Activated naive CD4-positive, alpha-beta T cell treated with anti-CD3 and anti-CD28 coated beads for 36 hours (primary cell): Measurements from ENCODE around the gene ZFHX3. TPM values are rescaled to one million over a fixed set of nuclear protein-coding genes. Genes with fewer than 3 reads are reported as not detected.

Source experiments
- CTCF ChIA-PET: fragments of 350-600 bp; sonication (Branson Sonifier 250); formaldehyde crosslinking; loops from one replicate; lab custom pipeline; 2021; ENCODE audit warnings: antibody characterized with exemption; lab: Charles Lee
- DNase-seq: peaks from one replicate; pipeline ENCODE4 v3.0.0-alpha.2; 2020
- H3K27ac Mint-ChIP-seq: one replicate; pipeline ENCODE4 v1.8.0; 2021; ENCODE audit warnings: mild to moderate bottlenecking, mixed read lengths
- H3K27me3 Mint-ChIP-seq: one replicate; pipeline ENCODE4 v1.8.0; 2021; ENCODE audit warnings: low read depth, mixed read lengths
- H3K36me3 Mint-ChIP-seq: one replicate; pipeline ENCODE4 v1.8.0; 2021; ENCODE audit warnings: low read depth, mixed read lengths
- H3K4me1 Mint-ChIP-seq: one replicate; pipeline ENCODE4 v1.8.0; 2021; ENCODE audit warnings: low read depth, mixed read lengths
- H3K4me3 Mint-ChIP-seq: one replicate; pipeline ENCODE4 v1.8.0; 2021; ENCODE audit warnings: mild to moderate bottlenecking, moderate library complexity, mixed read lengths
- H3K9me3 Mint-ChIP-seq: one replicate; pipeline ENCODE4 v1.8.0; 2021; ENCODE audit warnings: mixed read lengths
- intact Hi-C: fragments of 100-400 bp; cut with micrococcal nuclease; formaldehyde crosslinking; loops from one replicate; pipeline ENCODE4 v1.15.1; 2023
- total RNA-seq, 2 experiments: library from RNA; stranded (reverse); gene quantifications; one replicate each; pipeline ENCODE4 v1.2.3, GENCODE V29; 2021

ZFHX3 gene
- total RNA-seq, 2 experiments from 2014 or later = 0.44 to 0.72 TPM

GRCh38 chr16:72844225-72844920 is 203.6 kb downstream of the ZFHX3 start:
- H3K9me3 Mint-ChIP-seq = no peaks in the 10 kb centered on the region
- CTCF ChIA-PET = interaction anchor here (3.0 kb wide), 1 partner anchor 11 kb away, joined by 11 read pairs; no protein-coding TSS in a partner anchor
- no peak overlapping the region for H3K4me3 Mint-ChIP-seq
- peaks cover 6% of the 10 kb centered on the region for H3K4me1 Mint-ChIP-seq
- intact Hi-C loops = no loop called here
- H3K27ac Mint-ChIP-seq = no peak overlapping the region
- H3K36me3 Mint-ChIP-seq = no peaks in the 10 kb centered on the region
- peaks cover 6% of the 10 kb centered on the region for H3K27me3 Mint-ChIP-seq
- DNase-seq = no peak

- H3K9me3 Mint-ChIP-seq = no peaks in the 10 kb centered on the region
- H3K4me3 Mint-ChIP-seq = no peak overlapping the region
- DNase-seq = no peak
- intact Hi-C loops = no loop called here
- CTCF ChIA-PET = interaction anchor here (1.5 kb wide), 1 partner anchor 9 kb away, joined by 7 read pairs; no protein-coding TSS in a partner anchor
- H3K36me3 Mint-ChIP-seq = no peaks in the 10 kb centered on the region
- peaks cover 3% of the 10 kb centered on the region for H3K27me3 Mint-ChIP-seq
- H3K27ac Mint-ChIP-seq = no peak overlapping the region
- H3K4me1 Mint-ChIP-seq = peaks cover 6% of the 10 kb centered on the region
Observed at GRCh38 chr16:72841506-72841905, 206.4 kb downstream of the ZFHX3 start.

GRCh38 chr16:72840631-72841381 is 207.1 kb downstream of the ZFHX3 start:
- Mint-ChIP-seq H3K27me3 (peaks cover 3% of the 10 kb centered on the region), H3K4me1 (peaks cover 6% of the 10 kb centered on the region), H3K9me3 (no peaks in the 10 kb centered on the region), H3K4me3 (no peak overlapping the region), H3K36me3 (no peaks in the 10 kb centered on the region), H3K27ac (no peak overlapping the region)
- intact Hi-C loops = no loop called here
- CTCF ChIA-PET = interaction anchor here (1.5 kb wide), 1 partner anchor 8 kb away, joined by 7 read pairs; no protein-coding TSS in a partner anchor
- no peak for DNase-seq

- CTCF ChIA-PET = no interaction called here
- H3K4me3 Mint-ChIP-seq = no peak overlapping the region
- DNase-seq = no peak
- no peaks in the 10 kb centered on the region for H3K4me1 Mint-ChIP-seq
- no peaks in the 10 kb centered on the region for H3K36me3 Mint-ChIP-seq
- no peaks in the 10 kb centered on the region for H3K27me3 Mint-ChIP-seq
- H3K9me3 Mint-ChIP-seq = no peaks in the 10 kb centered on the region
- intact Hi-C loops = loop anchor here (10.0 kb wide), 1 partner anchor 714 kb away; no protein-coding TSS in a partner anchor
- no peak overlapping the region for H3K27ac Mint-ChIP-seq
Observed at GRCh38 chr16:72838951-72839350, 209.0 kb downstream of the ZFHX3 start.

- no peak for DNase-seq
- Mint-ChIP-seq H3K36me3 (no peaks in the 10 kb centered on the region), H3K27me3 (no peaks in the 10 kb centered on the region), H3K4me1 (no peaks in the 10 kb centered on the region), H3K27ac (no peak overlapping the region), H3K9me3 (no peaks in the 10 kb centered on the region), H3K4me3 (no peak overlapping the region)
- CTCF ChIA-PET = no interaction called here
- intact Hi-C loops = loop anchor here (10.0 kb wide), 1 partner anchor 714 kb away; no protein-coding TSS in a partner anchor
Observed at GRCh38 chr16:72838586-72838910, 209.4 kb downstream of the ZFHX3 start.

- no peak overlapping the region for H3K4me3 Mint-ChIP-seq
- no peaks in the 10 kb centered on the region for H3K9me3 Mint-ChIP-seq
- no peaks in the 10 kb centered on the region for H3K4me1 Mint-ChIP-seq
- no peaks in the 10 kb centered on the region for H3K36me3 Mint-ChIP-seq
- H3K27ac Mint-ChIP-seq = no peak overlapping the region
- intact Hi-C loops = loop anchor here (10.0 kb wide), 1 partner anchor 713 kb away; no protein-coding TSS in a partner anchor
- H3K27me3 Mint-ChIP-seq = no peaks in the 10 kb centered on the region
- no peak for DNase-seq
- CTCF ChIA-PET = no interaction called here
Observed at GRCh38 chr16:72837846-72838585, 209.9 kb downstream of the ZFHX3 start.

- H3K27me3 Mint-ChIP-seq = no peaks in the 10 kb centered on the region
- H3K4me3 Mint-ChIP-seq = no peak overlapping the region
- no peaks in the 10 kb centered on the region for H3K9me3 Mint-ChIP-seq
- intact Hi-C loops = loop anchor here (10.0 kb wide), 1 partner anchor 712 kb away; no protein-coding TSS in a partner anchor
- H3K36me3 Mint-ChIP-seq = no peaks in the 10 kb centered on the region
- CTCF ChIA-PET = interaction anchor here (0.6 kb wide), 1 partner anchor 182 kb away, joined by 5 read pairs; no protein-coding TSS in a partner anchor
- DNase-seq = no peak
- no peak overlapping the region for H3K27ac Mint-ChIP-seq
- H3K4me1 Mint-ChIP-seq = no peaks in the 10 kb centered on the region
Observed at GRCh38 chr16:72836985-72837384, 210.9 kb downstream of the ZFHX3 start.

GRCh38 chr16:72836181-72836580 is 211.7 kb downstream of the ZFHX3 start:
- H3K27ac Mint-ChIP-seq = no peak overlapping the region
- CTCF ChIA-PET = no interaction called here
- H3K4me3 Mint-ChIP-seq = no peak overlapping the region
- H3K4me1 Mint-ChIP-seq = no peaks in the 10 kb centered on the region
- no peaks in the 10 kb centered on the region for H3K36me3 Mint-ChIP-seq
- no peak for DNase-seq
- no peaks in the 10 kb centered on the region for H3K27me3 Mint-ChIP-seq
- no peaks in the 10 kb centered on the region for H3K9me3 Mint-ChIP-seq
- intact Hi-C loops = loop anchor here (10.0 kb wide), 1 partner anchor 711 kb away; no protein-coding TSS in a partner anchor

- intact Hi-C loops = loop anchor here (10.0 kb wide), 1 partner anchor 710 kb away; no protein-coding TSS in a partner anchor
- CTCF ChIA-PET = interaction anchor here (0.6 to 0.7 kb wide), 3 partner anchors 12 to 1440 kb away, joined by 3 read pairs; no protein-coding TSS in a partner anchor
- Mint-ChIP-seq H3K9me3 (no peaks in the 10 kb centered on the region), H3K27me3 (no peaks in the 10 kb centered on the region), H3K36me3 (no peaks in the 10 kb centered on the region), H3K27ac (no peak overlapping the region), H3K4me1 (no peaks in the 10 kb centered on the region), H3K4me3 (no peak overlapping the region)
- DNase-seq = no peak
Observed at GRCh38 chr16:72835086-72835485, 212.8 kb downstream of the ZFHX3 start.

- CTCF ChIA-PET = interaction anchor here (0.6 kb wide), 1 partner anchor 1441 kb away, joined by 3 read pairs; no protein-coding TSS in a partner anchor
- H3K4me3 Mint-ChIP-seq = no peak overlapping the region
- no peaks in the 10 kb centered on the region for H3K4me1 Mint-ChIP-seq
- no peaks in the 10 kb centered on the region for H3K36me3 Mint-ChIP-seq
- H3K27ac Mint-ChIP-seq = no peak overlapping the region
- H3K9me3 Mint-ChIP-seq = no peaks in the 10 kb centered on the region
- H3K27me3 Mint-ChIP-seq = no peaks in the 10 kb centered on the region
- intact Hi-C loops = loop anchor here (5.0 to 10.0 kb wide), 3 partner anchors 710 to 1123 kb away; no protein-coding TSS in a partner anchor
- no peak for DNase-seq
Observed at GRCh38 chr16:72834499-72834898, 213.4 kb downstream of the ZFHX3 start.

GRCh38 chr16:72833969-72834368 is 214.0 kb downstream of the ZFHX3 start:
- no peaks in the 10 kb centered on the region for H3K4me1 Mint-ChIP-seq
- no peaks in the 10 kb centered on the region for H3K36me3 Mint-ChIP-seq
- no peaks in the 10 kb centered on the region for H3K9me3 Mint-ChIP-seq
- no peak overlapping the region for H3K27ac Mint-ChIP-seq
- no peak overlapping the region for H3K4me3 Mint-ChIP-seq
- H3K27me3 Mint-ChIP-seq = no peaks in the 10 kb centered on the region
- no peak for DNase-seq
- CTCF ChIA-PET = interaction anchor here (2.0 kb wide), 1 partner anchor 10 kb away, joined by 11 read pairs; no protein-coding TSS in a partner anchor
- intact Hi-C loops = loop anchor here (2.0 to 10.0 kb wide), 4 partner anchors 215 to 1123 kb away; partner anchors contain the start of gene ZFHX3
